ENCODE results near the gene MTCH2.

Gene MTCH2

DNA sequence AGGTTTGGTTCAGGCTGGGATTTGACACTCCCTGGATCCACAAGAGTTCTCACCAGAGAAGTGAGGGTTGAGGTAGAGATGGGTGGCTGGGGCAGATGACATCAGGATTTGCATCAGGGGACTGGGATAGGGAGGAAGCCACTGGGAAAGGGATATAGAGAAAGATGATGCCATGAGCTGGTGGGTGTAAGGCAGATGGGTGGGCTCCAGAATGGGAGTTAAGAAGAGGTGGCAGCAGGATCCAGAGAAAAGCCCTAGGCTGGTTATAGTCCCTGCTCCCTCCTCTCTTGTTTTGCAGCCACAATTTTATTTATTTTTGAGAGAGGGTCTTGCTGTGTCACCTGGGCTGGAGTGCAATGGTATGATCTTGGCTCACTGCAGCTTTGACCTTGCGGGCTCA is 46.4 kb downstream of the MTCH2 start:
- FAIRE-seq (no peak), DNase-seq (ENCODE audit: insufficient read length, low spot score) (no peak)
- no peak for TF ChIP-seq CTCF (IDR thresholded peaks at IDR 0.05; ENCODE audit: insufficient read depth, missing control alignments)

DNA sequence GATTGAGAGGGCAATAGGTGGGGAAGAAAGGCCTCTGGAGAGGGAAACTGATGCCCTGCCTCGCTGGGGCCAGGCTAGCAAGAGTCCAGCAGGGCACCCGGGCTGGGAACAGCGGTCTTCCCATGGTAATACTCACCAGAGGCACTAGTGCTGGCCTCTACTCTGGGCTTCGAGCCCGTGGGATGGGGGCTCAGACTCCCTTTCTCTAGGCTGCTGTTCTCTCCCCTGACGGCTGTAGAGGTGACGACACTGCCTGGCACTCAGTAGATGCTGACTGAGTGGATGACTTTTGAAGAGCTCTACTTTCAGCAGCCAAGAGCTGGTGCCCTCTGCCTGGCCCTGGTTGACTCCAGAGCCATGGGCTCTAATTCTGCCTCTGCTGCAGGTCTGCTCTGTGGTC is 47.3 kb downstream of the MTCH2 start:
- DNase-seq (ENCODE audit: insufficient read length, low spot score) (no peak), FAIRE-seq (no peak)
- TF ChIP-seq CTCF (IDR thresholded peaks at IDR 0.05; ENCODE audit: insufficient read depth, missing control alignments): no peak

DNA sequence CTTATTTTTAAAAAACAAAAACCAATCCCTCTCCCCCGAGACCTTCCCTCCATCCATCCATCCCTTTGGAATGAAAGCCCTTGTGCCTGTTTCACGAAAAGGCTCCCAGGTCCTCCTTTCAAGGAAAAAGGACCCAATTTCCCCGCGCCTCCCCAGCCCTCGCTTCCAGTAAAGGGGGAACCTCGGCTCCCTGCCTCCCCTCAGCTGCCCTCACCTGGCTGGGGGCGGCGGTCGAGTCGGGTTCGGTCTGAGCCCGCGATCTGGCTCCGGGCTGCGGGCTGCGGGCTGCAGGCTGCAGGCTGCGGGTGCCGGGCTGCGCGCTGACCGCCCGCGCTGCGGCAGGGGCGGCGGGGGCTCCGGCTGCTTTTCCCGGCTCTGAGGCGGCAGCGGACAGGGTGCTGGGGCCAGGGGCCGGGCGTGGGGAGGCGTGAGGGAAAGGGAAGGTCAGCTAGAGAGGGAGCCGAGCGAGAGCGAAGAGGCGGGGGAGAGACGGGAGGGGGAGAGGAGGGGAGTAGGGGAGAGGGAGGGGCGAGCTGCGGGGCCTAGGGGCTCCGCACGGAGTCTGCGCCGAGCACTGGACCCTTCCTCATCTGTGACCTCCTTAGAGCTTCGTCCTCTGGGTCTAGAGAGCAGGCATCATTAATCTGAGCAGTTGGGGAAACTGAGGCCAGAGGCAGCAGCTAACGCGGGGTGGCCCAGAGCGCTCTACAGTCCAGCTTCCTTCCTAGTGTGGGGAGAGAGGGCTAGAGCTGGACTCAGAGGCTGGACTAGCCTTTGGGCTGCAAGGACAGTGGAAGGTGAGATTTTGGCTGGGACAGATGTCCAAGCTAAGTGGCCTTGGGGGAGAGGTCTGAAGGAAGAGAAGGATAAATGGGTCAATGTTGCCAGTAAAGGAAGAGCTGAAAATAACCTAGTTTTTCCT is 48.2 kb downstream of the MTCH2 start, which contains the start of gene C1QTNF4:
Gene C1QTNF4 (minus strand): TSS at position 478 of the 922 bp plus-strand sequence. CDS start 3,601 bp downstream, outside the sequence.
- no peak for TF ChIP-seq CTCF (IDR thresholded peaks at IDR 0.05; ENCODE audit: insufficient read depth, missing control alignments)
- DNase-seq (ENCODE audit: insufficient read length, low spot score) (no peak), FAIRE-seq (no peak)

GRCh38 chr11:47593492-47593933 is 48.8 kb downstream of the MTCH2 start:
- FAIRE-seq (no peak), DNase-seq (ENCODE audit: insufficient read length, low spot score) (no peak)
- no peak for TF ChIP-seq CTCF (IDR thresholded peaks at IDR 0.05; ENCODE audit: insufficient read depth, missing control alignments)

DNA sequence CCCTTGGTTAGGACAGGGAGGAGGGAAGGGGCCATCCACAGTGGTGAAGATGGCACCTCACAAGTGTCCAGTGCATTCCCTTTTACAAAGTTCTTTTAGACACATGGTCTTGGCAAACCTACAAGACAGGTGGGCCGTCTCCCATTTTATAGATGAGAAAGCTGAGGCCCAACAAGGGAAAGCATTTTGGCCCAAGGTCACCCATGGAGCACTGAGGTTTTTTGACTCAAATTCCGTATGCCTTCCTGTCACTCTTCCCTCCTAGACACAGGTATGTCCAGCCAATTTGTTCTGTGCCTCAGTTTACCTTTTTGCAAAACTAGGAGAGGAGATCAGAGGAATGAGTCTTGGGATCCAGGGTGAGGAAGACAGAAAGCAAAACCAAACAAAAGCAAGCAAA is 49.4 kb downstream of the MTCH2 start:
- TF ChIP-seq CTCF (IDR thresholded peaks at IDR 0.05; ENCODE audit: insufficient read depth, missing control alignments): no peak
- DNase-seq (ENCODE audit: insufficient read length, low spot score) (no peak), FAIRE-seq (no peak)

- FAIRE-seq: no peak
- DNase-seq (ENCODE audit: insufficient read length, low spot score): no peak
Observed at GRCh38 chr11:47592251-47592650, 50.1 kb downstream of the MTCH2 start.

More at GRCh38 chr11:47592251-47592650, 50.1 kb downstream of the MTCH2 start:
- no peak for TF ChIP-seq CTCF (IDR thresholded peaks at IDR 0.05; ENCODE audit: insufficient read depth, missing control alignments)

Measured in D721Med (cell line).